ENCODE measurements around the gene MMGT1.
"Not testable (repeated sequence)": the region's sequence is repeated elsewhere in the genome, so short reads cannot be mapped to it uniquely, and the experiment has no call there.

The MMGT1 gene

GRCh38 chrX:135975421-135975820, 1.6 kb upstream of the MMGT1 start:
- Histone ChIP-seq H3K9ac (ENCODE audit: low read depth, low read length) (no peak overlapping the region), H3K9me3 (ENCODE audit: control insufficient read depth, insufficient read depth, low read length) (no peaks in the 10 kb centered on the region), H3K36me3 (ENCODE audit: insufficient read depth, low read length) (no peaks in the 10 kb centered on the region), H3K4me1 (ENCODE audit: insufficient read depth, low read length) (no peaks in the 10 kb centered on the region; the same call in 1 of the 2 replicates)

- Histone ChIP-seq H3K4me1 (ENCODE audit: insufficient read depth, low read length) (no peaks in the 10 kb centered on the region; the same call in 1 of the 2 replicates), H3K36me3 (ENCODE audit: insufficient read depth, low read length) (no peaks in the 10 kb centered on the region)
Observed at GRCh38 chrX:135974279-135974856, 580 bp upstream of the MMGT1 start.

GRCh38 chrX:135973025-135973547, 702 bp downstream of the MMGT1 start:
- H3K36me3 ChIP-seq (ENCODE audit: insufficient read depth, low read length), result no peaks in the 10 kb centered on the region
- no peaks in the 10 kb centered on the region for H3K9me3 ChIP-seq (ENCODE audit: control insufficient read depth, insufficient read depth, low read length)
- H3K9ac ChIP-seq (ENCODE audit: low read depth, low read length), result peak overlapping the region; percentile 97
- no peaks in the 10 kb centered on the region; the same call in 1 of the 2 replicates for H3K4me1 ChIP-seq (ENCODE audit: insufficient read depth, low read length)

More at GRCh38 chrX:135974279-135974856, 580 bp upstream of the MMGT1 start:
- H3K9ac ChIP-seq (ENCODE audit: low read depth, low read length), result peak overlapping the region; percentile 75; the same call in 1 of the 2 replicates
- H3K9me3 ChIP-seq (ENCODE audit: control insufficient read depth, insufficient read depth, low read length), result no peaks in the 10 kb centered on the region

- no peak overlapping the region for H3K9ac ChIP-seq (ENCODE audit: low read depth, low read length)
- no peaks in the 10 kb centered on the region for H3K36me3 ChIP-seq (ENCODE audit: insufficient read depth, low read length)
- no peaks in the 10 kb centered on the region for H3K4me1 ChIP-seq (ENCODE audit: insufficient read depth, low read length)
Observed at GRCh38 chrX:135951291-135951690, 22.5 kb downstream of the MMGT1 start.

GRCh38 chrX:135944486-135944885, 29.3 kb downstream of the MMGT1 start:
- no peak overlapping the region for H3K9ac ChIP-seq (ENCODE audit: low read depth, low read length)
- no peaks in the 10 kb centered on the region for H3K36me3 ChIP-seq (ENCODE audit: insufficient read depth, low read length)
- H3K9me3 ChIP-seq (ENCODE audit: control insufficient read depth, insufficient read depth, low read length), result peaks cover 10% of the 10 kb centered on the region; the same call in 1 of the 2 replicates
- H3K4me1 ChIP-seq (ENCODE audit: insufficient read depth, low read length), result no peaks in the 10 kb centered on the region

More at GRCh38 chrX:135951291-135951690, 22.5 kb downstream of the MMGT1 start:
- H3K9me3 ChIP-seq (ENCODE audit: control insufficient read depth, insufficient read depth, low read length), result no peaks in the 10 kb centered on the region

GRCh38 chrX:135931644-135932487, 41.9 kb downstream of the MMGT1 start:
- no peak overlapping the region for H3K9ac ChIP-seq (ENCODE audit: low read depth, low read length)
- no peaks in the 10 kb centered on the region for H3K36me3 ChIP-seq (ENCODE audit: insufficient read depth, low read length)
- no peaks in the 10 kb centered on the region for H3K9me3 ChIP-seq (ENCODE audit: control insufficient read depth, insufficient read depth, low read length)
- H3K4me1 ChIP-seq (ENCODE audit: insufficient read depth, low read length), result no peaks in the 10 kb centered on the region

GRCh38 chrX:135927897-135928296, 45.9 kb downstream of the MMGT1 start:
- no peaks in the 10 kb centered on the region for H3K4me1 ChIP-seq (ENCODE audit: insufficient read depth, low read length)
- no peaks in the 10 kb centered on the region for H3K9me3 ChIP-seq (ENCODE audit: control insufficient read depth, insufficient read depth, low read length)
- H3K9ac ChIP-seq (ENCODE audit: low read depth, low read length), result no peak overlapping the region
- no peaks in the 10 kb centered on the region for H3K36me3 ChIP-seq (ENCODE audit: insufficient read depth, low read length)

- H3K4me1 ChIP-seq (ENCODE audit: insufficient read depth, low read length), result no peaks in the 10 kb centered on the region
- no peak overlapping the region for H3K9ac ChIP-seq (ENCODE audit: low read depth, low read length)
- H3K9me3 ChIP-seq (ENCODE audit: control insufficient read depth, insufficient read depth, low read length), result no peaks in the 10 kb centered on the region
- H3K36me3 ChIP-seq (ENCODE audit: insufficient read depth, low read length), result no peaks in the 10 kb centered on the region
Observed at GRCh38 chrX:135923353-135923752, 50.4 kb downstream of the MMGT1 start.

- H3K4me1 ChIP-seq (ENCODE audit: insufficient read depth, low read length); H3K36me3 ChIP-seq (ENCODE audit: insufficient read depth, low read length); H3K9me3 ChIP-seq (ENCODE audit: control insufficient read depth, insufficient read depth, low read length); H3K9ac ChIP-seq (ENCODE audit: low read depth, low read length): not testable (repeated sequence)
Observed at GRCh38 chrX:135920516-135920915, 53.3 kb downstream of the MMGT1 start.

- no peaks in the 10 kb centered on the region for H3K4me1 ChIP-seq (ENCODE audit: insufficient read depth, low read length)
- H3K9ac ChIP-seq (ENCODE audit: low read depth, low read length), result no peak overlapping the region
- no peaks in the 10 kb centered on the region for H3K9me3 ChIP-seq (ENCODE audit: control insufficient read depth, insufficient read depth, low read length)
- no peaks in the 10 kb centered on the region for H3K36me3 ChIP-seq (ENCODE audit: insufficient read depth, low read length)
Observed at GRCh38 chrX:135914404-135914803, 59.4 kb downstream of the MMGT1 start.
